HG03060 (cell line): ENCODE results near the gene POLD1.

Experiments used
- ATAC-seq: cut with Tn5 transposase; IDR thresholded peaks from one replicate; pipeline ENCODE4 v1.9.1; 2021; ENCODE audit warnings: low read depth, moderate number of reproducible peaks; ENCODE audit not compliant: unreplicated experiment

Gene POLD1

DNA sequence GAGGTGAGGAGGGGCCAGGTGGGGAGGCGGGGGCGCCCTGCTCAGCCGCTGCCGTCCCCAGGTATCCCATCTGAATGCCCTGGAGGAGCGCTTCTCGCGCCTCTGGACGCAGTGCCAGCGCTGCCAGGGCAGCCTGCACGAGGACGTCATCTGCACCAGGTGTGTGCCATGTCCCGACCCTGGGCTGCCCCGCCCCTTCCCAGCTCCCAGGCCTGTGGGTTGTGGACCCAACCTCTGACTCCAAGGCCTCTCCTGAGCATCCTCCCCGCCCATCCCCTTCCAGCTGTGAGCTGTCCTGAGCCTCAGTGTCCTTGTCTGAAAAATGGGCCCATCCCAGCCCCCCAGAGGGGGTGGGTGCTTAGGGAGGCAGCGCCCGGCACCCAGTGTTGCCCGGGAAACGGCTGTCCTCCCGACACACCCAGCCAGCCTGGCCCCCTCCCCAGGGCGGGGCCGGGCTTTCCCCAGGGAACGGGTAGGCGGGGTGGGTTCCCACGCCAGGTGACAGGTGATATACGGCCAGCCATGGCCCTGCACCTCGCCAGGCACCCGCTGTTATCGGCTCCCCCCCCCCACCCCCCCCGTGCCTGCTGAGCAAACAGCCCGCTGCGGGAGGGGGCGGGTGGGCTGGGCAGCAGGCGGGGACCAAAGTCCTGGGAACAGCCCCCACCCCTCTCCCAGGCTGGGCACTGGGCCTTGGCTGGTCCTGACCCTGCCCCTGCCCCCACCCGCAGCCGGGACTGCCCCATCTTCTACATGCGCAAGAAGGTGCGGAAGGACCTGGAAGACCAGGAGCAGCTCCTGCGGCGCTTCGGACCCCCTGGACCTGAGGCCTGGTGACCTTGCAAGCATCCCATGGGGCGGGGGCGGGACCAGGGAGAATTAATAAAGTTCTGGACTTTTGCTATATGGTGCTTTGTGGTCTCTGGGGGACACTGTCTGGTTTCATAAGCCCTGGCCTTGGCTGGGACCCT lies 33.2 kb downstream of the POLD1 start:
- ATAC-seq, result no peak

DNA sequence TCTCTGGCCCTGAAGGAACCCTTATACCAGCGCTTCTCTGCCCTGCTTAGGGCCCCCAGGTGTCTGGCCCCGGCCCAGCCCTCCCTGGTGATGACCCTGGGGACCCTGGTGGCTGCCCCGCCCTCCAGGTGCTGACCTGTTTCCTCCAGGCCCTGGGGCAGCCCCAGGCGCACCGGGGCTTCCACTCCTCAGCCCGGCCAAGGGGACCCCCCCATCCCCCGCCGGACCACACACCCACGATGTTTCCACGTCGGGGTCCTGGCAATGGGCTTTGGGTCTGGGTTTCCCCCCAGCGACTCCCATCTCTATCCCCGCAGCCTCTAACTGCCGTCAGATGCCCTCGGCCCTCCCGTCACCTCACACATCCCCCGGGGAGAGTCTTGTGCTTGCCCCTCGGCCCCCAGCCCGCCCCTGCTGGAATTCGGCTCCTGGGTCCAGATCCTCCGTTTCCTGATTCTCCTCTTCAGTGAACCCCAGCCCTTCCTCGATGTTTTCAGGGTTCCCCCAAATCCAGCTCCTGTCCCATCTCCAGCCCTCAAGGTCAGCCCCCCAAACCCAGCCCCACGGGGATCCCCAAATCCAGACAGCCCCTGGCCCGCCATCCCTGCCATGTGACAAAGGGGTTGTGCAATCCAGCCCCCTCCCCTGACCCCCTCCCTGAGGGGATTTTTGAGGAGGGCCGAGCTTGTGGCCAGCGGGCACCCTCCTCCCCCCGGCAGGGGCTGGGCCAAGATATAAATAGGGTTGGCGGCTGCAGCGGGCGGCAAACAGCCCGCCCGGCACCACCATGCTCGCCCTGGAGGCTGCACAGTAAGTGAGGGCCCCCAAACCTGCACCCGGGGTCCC lies 34.3 kb downstream of the POLD1 start, which contains the start of gene SPIB:
Gene SPIB, plus strand, starts transcription at position 763 of the 846 bp plus-strand sequence. Its CDS starts 25 bp downstream, at position 788.
- no peak for ATAC-seq

GRCh38 chr19:50419022-50419579 lies 35.0 kb downstream of the POLD1 start:
- ATAC-seq, result no peak

GRCh38 chr19:50419580-50420035 lies 35.5 kb downstream of the POLD1 start:
- ATAC-seq, result no peak

- no peak for ATAC-seq
Observed at GRCh38 chr19:50420127-50420526, 36.0 kb downstream of the POLD1 start.

- no peak for ATAC-seq
Observed at GRCh38 chr19:50420808-50421207, 36.7 kb downstream of the POLD1 start.

DNA sequence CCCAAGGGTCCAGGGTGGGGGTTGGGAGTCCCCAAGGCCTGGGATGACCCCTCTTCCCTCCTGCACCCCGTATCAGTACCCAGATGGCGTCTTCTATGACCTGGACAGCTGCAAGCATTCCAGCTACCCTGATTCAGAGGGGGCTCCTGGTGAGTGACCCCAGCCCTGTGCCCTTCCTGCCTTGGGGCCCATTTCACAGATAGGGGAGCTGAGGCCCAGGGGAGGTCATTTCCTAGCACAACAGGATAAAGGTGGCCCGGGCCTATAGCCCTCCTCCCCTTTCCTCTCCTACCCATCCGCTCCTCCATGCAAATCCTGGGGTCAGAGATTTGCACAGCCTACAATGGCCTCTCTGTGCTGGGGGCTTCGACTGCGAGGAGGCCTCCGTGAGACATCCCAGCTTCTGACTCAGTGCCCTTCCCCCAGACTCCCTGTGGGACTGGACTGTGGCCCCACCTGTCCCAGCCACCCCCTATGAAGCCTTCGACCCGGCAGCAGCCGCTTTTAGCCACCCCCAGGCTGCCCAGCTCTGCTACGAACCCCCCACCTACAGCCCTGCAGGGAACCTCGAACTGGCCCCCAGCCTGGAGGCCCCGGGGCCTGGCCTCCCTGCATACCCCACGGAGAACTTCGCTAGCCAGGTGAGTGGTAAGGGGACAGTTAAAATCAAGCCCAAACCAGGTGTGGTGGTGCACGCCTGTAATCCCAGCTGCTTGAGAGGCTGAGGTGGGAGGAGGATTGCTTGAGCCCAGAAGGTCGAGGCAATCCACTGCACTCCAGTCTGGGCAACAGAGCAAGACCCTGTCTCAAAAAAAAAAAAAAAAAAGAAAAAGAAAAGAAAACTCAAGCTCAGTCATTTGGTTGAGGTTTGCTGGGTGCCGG lies 38.5 kb downstream of the POLD1 start:
- no peak for ATAC-seq

GRCh38 chr19:50423279-50424113 lies 39.3 kb downstream of the POLD1 start:
- ATAC-seq, result no peak

GRCh38 chr19:50425581-50425980 lies 41.4 kb downstream of the POLD1 start:
- ATAC-seq, result no peak

DNA sequence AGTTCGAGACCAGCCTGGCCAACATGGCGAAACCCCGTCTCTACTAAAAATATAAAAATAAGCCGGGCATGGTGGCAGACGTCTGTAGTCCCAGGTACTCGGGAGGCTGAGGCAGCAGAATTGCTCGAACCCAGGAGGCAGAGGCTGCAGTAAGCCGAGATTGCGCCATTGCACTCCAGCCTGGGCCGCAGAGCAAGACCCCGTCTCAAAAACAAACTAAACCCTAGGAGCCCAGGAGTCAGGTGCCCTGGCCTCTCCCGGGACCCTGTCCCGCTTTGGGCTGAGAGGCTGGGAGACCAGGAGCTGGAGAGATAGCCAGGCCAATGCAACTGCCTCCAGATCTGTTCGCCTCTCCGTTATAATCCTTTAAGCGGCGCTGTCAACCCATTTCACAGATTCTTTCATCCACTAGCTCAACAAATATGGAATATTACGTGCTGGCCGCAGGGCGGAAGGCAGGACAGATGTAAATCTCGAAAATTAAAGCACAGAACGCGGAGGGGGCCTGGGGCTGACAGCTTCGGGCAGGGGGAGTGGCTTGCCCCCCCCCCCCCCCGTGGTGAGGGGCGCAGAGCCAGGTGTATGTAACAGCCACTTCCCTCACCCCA lies 43.3 kb downstream of the POLD1 start:
- ATAC-seq, result no peak

DNA sequence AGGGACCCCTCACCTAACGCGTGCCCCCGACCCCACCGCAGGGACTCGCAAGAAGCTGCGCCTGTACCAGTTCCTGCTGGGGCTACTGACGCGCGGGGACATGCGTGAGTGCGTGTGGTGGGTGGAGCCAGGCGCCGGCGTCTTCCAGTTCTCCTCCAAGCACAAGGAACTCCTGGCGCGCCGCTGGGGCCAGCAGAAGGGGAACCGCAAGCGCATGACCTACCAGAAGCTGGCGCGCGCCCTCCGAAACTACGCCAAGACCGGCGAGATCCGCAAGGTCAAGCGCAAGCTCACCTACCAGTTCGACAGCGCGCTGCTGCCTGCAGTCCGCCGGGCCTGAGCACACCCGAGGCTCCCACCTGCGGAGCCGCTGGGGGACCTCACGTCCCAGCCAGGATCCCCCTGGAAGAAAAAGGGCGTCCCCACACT lies 43.9 kb downstream of the POLD1 start:
- ATAC-seq, result no peak

- ATAC-seq, result no peak
Observed at GRCh38 chr19:50428772-50429463, 44.8 kb downstream of the POLD1 start.

DNA sequence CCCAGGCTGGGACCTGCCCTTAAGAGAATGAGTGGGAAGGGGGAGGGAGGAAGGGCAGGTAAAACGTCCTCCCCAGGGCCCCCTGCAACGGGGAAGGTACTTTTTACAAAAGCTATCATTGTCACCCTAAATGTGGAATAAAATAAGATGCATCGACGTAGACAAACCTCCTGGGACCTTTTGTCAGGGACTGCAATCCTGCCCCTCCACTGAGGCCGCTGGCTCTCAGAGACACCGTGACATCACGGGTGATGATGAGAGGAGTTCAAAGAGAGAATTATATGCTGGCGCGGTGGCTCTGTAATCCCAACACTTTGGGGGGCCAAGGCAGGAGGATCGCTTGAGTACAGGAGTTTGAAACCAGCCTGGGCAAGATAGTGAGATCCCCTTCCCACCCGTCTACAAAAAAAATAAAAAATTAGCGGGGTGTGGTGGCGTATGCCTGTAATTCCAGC lies 46.8 kb downstream of the POLD1 start:
- no peak for ATAC-seq

- no peak for ATAC-seq
Observed at GRCh38 chr19:50431343-50432220, 47.4 kb downstream of the POLD1 start.

GRCh38 chr19:50432221-50433028 lies 48.3 kb downstream of the POLD1 start, which contains the start of gene MYBPC2:
Gene MYBPC2, plus strand, starts transcription at chr19:50432892. Its CDS starts 62 bp downstream, at chr19:50432954.
- ATAC-seq, result no peak
